Right lung (tissue), 5 donors: ENCODE data around the gene DUSP18. TPM values are rescaled to one million over a fixed set of nuclear protein-coding genes. Genes with fewer than 3 reads are reported as not detected.

Experiments
- polyA plus RNA-seq, 5 donors: library from polyadenylated mRNA; unstranded; fragments of 120-200 nt; gene quantifications; one replicate each; pipeline versions ENCODE4 v1.2.1 to v1.2.3, GENCODE V29; 2013; ENCODE audit warnings: inconsistent platforms in 1 of 5, low replicate concordance in 1 of 5; ENCODE audit not compliant: insufficient read length in 5 of 5, insufficient read depth in 1 of 5

Gene DUSP18
- polyA plus RNA-seq, 5 donors, result 9.3 to 16.7 (median 10.4) TPM

Other genes with a start within 250 kb of the DUSP18 start
- gene MTFP1, start 242.1 kb downstream of the DUSP18 start, polyA plus RNA-seq, result 10 to 100 TPM in 1 of 5 donors, 1 to 10 TPM in 4; 3.8 to 10.7 (median 6.7) TPM
- gene SEC14L3, start 195.9 kb downstream of the DUSP18 start, polyA plus RNA-seq, result under 1 TPM; 0.14 to 0.26 (median 0.21) TPM
- gene SEC14L4, start 162.2 kb downstream of the DUSP18 start, polyA plus RNA-seq, result under 1 TPM; 0.61 to 0.97 (median 0.81) TPM
- gene SEC14L6, start 121.1 kb downstream of the DUSP18 start, polyA plus RNA-seq, result 1 to 10 TPM; 2.3 to 3.7 (median 2.5) TPM
- gene GAL3ST1, start 93.2 kb downstream of the DUSP18 start, polyA plus RNA-seq, result 10 to 100 TPM in 1 of 5 donors, 1 to 10 TPM in 4; 4.5 to 10.7 (median 7.2) TPM
- 10 to 100 TPM; 53.2 to 76.6 (median 63.4) TPM for gene PES1, start 76.0 kb downstream of the DUSP18 start, polyA plus RNA-seq
- 10 to 100 TPM; 21.9 to 41.0 (median 28.1) TPM for gene TCN2, start 60.7 kb downstream of the DUSP18 start, polyA plus RNA-seq
- 1 to 10 TPM; 1.6 to 3.8 (median 2.2) TPM for gene SLC35E4, start 32.1 kb downstream of the DUSP18 start, polyA plus RNA-seq
- 10 to 100 TPM; 13.6 to 19.5 (median 17.0) TPM for gene OSBP2, start 27.0 kb upstream of the DUSP18 start, polyA plus RNA-seq